GM19463 (cell line): ENCODE measurements around the gene PHC2.

ENCODE experiments used
- ATAC-seq: cut with Tn5 transposase; IDR thresholded peaks from one replicate; pipeline ENCODE4 v1.9.1; 2021; ENCODE audit warnings: mild to moderate bottlenecking, moderate library complexity; ENCODE audit not compliant: unreplicated experiment

Gene PHC2

DNA sequence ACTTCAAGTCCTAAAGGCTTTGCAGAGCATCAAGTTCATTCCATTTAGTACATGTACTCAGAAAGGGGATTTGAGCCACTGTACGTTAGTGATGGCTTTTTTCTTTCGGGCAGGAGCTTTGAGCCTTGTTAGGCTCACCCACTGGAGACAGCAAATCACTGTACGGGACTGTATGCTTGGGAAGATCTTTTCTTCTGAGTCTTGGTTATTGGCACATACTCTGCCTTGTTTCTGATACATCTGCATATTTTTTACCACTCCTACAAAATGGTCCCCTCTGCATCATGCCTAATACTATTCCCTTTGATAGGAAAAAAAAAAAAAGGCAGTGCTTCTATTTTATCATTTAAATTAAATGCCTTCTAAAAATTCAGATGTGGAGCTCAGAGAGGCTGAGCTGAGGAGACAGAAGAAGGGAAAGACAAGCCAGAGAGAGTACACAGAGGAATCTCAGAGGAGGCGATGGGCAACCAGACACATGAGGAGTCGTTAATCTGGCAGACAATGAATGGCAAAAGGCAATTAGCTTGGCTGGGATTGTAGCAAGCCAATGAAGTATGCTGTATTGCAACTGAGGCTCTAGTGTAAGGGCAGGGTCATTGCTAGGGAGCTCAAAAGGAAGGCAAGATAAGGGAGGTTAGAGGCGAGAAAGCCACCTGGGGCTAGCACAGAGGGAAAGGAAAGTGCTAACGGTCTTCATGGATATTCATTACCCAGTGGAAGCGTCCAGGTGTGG lies 39.4 kb downstream of the PHC2 start:
- no peak for ATAC-seq

DNA sequence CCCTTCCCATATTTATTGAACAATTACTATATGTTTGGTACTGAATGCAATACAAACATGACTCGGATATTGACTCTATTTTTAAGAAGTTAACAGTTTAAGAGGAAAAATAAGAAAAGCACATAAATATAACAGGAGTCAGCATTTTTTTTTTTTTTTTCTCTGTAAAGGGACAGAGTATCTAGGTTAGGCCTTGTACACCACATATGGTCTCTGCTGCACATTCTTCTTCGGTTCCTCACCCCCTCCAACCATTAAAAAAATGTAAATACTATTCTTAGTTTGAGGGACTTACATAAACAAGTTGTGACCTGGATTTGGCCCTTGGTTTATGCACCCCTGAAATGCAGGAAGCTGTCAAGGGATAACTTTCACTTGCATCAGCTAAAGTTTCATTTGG lies 40.4 kb downstream of the PHC2 start:
- no peak for ATAC-seq

DNA sequence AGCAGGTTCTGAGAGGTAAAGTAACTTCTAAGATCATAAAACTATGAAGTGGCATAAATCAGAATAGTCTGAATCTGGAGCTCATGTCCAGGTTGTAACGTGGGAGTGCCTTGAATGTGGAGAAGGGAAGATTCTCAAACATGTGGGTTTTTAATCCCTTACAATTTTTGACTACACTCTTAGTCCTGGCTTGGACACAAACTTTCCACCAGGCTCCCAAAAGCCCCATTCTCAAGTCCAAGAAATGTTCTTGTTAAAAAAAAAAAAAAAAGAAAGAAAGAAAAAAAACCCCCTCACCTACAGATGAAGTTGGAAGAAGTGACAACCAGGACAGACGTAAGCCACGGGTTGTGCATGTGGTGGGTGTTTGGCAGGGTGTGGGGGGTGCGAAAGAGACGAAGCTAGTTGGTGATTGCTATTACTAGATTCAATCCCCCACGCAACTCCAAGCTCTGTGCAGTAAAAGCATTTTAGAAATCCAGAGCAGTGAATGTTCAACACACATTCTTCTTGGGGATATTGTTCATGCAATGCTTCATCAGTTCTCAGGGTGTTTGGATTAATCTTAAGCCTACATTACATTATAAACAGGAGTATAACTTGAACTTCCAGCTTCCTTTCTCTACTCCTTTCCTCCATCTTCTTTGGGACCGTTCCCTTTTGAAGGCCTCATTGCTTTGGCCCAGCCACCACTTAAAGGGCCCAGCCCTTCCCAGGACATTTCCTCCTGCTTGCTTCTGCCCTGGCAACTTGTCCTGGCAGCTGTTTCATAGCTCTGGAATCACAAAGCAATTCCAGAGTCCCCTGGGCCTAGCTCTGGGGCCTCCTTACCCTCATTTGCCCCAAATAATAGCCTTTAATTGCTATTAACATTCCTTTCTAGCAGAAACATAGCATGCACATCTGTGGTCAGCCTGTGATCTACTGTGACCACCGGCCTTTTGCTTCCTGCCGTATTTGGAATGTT lies 41.8 kb downstream of the PHC2 start:
- no peak for ATAC-seq

DNA sequence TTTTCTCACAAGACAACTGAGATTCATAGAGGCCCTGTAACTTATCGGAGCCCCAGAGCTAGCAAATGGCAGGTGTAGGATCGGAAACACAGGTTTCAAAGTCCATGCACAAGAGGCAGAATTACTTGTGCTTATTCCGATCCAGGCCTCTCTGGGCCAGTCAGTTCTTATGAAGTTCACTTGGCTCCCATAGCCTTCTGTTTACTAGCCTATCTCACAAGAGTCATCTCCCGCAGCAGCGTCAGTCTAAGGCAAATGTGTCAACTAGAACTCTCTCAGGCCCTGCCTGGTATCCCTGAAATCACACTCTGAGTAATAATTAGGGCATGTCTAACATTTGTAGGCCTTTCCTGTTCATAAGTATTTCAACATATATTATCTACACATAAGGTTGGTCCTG lies 43.3 kb downstream of the PHC2 start:
- no peak for ATAC-seq

DNA sequence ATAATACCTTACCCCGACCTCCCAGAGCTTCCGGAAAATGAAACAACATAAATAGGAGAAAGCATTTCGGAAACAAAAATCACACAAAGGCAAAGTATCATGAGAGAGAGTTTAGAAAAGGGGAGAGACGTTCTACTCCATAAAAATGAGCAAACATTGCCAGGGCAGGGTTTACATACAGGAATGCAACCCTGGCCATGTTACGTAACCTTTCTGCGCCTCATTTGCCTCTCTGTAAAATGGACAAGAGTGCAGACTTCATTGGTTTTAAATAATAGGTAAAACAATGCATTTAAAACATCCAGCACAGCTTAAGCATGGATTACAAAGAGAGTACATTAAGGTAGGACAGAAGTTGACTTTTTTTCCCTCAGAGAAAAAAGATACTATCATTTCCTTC lies 45.6 kb downstream of the PHC2 start:
- ATAC-seq: no peak

DNA sequence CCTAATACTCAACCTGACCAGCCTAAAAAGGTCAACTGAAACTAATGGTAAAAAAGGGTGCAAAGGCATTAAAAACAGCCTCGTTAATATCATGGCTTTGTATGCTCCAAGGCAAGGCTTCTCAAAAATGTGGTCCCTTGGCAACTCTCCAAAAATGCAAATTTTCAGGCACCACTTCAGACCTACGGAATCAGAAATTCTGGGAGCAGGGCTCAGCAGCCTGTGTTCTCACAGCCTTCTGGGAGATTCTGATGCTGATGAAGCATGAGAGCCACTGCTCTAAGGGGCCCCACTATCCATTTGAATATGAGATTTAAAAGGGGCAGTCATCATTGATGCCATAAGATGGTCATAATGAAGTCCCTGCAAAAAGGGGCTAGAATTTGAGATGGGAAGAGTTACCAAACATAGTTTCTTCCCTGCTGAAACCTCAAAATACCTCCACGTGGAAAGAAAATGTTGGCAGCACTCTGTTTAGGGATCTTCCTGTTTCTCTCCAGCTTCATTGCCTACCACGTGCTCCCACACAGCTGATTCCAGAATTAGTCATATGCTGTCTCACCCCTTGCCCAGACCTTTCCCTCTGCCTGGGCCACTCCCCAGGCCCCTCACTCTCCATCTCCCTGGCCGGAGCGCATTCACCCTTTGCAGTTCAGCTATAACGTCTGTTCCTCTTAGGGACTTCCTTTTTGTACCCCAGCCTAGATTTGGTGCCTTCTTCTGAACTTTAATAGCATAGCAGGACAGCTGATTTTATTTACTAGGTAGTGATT lies 46.7 kb downstream of the PHC2 start:
- no peak for ATAC-seq

DNA sequence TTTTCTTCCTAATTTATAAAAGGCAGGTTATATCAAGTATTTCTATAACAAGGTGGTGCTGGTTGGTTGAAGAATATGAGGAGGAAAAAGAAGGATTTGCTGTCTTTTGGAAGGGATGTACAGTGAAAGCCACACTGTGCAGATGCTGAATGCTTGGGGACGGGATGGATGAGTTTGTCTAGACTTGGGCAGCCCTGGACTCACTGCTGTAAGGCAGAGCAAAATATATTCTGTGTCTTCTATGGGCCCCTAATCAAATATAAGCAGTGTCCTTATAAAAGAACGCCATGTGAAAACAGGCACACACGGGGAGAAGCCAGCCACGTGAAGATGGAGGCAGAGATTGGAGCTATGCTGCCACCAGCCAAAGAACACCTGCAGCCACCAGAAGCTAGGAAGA lies 47.4 kb downstream of the PHC2 start:
- ATAC-seq: no peak

DNA sequence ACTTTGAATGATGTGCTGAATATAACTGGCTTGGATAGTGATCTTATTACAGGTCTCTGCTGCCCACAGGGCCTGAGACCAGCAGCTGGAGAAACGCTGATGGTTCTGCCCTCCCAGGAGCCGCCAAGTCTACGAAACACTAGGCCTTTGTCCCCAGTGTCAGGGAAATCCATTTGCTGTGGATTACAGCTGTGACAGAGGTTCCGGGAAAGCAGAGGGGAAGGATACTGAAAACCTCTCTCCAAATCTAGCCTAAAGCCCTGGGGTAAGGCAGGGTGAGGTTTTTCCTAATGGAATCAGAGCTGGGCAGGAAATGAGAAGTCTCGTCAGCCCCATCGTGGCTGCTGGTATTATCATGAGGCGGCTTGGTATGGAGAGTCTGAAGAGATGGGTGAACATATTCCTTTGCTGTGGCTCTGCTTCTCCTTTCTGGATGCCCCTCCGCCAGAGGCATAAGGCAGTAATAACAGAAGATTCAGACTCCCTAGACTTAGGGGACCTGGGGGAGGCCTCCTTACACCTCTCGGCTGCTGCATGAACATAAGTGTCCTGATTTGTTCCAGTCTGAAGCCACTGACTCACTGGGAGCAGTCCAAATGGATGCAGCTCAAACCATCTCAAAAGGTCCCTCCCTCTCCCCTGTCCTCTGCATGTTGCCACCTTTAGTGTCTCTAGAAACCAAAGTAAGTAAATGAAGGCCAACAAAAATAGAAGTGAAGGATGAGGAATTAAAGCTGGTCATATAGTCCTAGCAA lies 48.1 kb downstream of the PHC2 start:
- no peak for ATAC-seq

DNA sequence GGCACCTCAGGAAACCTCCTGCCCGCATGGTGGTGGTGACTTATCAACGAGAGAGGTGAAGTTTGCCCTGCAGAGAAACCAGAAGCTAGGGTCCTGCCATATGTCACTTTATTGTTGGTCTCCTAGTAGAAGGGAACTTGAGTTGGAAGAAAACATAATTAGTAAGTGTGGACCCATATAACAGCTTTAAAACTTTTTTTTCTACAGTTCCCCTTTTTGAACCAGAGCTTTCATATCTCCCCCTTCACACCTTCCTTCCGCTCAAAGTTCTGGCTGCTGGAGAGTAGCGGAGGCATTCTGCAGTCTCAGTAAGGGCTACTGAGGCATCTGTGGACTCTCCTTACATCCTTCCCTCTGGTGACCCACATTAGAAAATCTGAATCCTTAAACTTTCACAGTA lies 48.9 kb downstream of the PHC2 start:
- ATAC-seq: no peak

DNA sequence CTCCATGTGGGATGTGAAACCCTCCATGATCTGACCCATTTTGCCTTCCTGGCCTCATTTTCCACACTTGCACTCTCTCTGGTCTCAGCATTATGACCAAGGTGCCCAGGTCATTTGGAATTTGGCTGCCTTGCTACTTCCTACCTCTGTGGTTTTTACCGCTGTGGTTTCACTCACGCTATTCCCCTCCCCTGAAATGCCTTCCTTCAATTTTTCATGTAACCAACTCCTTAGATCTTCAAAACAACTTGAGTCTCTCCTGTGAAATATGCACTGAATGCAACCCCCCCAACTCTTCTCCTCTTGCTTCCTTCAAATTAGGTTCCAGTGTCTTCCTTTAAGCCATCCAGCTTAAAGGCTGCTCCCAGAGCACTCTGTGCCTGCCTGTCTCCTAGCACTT lies 50.1 kb downstream of the PHC2 start:
- ATAC-seq: no peak

DNA sequence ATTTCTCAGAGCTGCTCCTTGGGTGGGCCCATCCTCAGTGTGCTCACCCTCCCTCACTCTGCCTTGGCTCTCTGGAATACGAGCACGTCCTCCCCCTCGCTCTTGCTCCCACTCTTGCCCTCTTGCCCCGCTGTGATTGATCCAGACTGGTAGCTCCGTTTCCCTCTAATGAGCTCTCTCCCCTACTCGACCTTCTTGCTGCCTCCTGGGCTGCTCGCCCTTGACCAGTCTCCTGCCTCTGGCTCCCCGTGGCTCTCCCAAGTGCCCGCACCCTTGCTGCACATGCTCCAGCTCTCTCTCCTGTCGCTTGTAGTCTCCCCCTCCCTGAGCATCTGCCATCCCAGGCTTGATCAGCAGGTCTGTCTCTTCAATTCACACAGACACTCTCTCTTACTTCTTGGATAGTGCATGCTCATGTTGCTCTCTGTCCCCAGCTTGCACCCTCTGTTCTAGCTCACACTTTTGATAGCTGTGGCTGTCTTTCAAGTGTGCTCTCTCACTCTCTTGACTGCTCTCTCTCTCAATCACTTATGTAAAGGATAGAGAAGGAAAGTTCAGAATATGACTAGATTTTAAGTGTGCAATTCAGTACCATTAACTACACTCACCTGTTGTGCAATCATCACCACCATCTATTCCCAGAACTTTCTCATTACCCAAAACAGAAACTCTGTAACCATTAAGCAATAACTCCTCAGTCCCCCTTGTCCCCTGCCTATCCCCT lies 51.1 kb downstream of the PHC2 start:
- ATAC-seq: no peak

DNA sequence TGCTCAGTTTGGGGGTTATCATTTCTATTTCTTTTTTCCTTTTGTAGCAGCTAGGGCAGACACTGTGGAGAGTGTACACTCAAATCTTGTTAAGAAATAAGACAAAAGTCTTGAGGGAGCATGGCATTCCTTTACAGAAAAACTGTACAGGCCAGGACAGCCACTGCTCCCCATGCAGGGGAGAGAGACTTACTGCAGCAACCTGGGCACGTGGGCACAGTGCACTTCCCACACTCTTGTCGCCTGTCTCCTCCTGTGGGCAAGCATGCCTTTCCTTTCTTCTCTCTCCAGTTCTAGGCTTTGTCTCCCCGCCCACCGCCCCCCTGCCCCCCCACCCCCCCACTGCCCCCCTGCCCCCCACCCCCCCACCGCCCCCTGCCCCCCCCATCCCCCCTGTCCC lies 51.9 kb downstream of the PHC2 start:
- ATAC-seq: no peak

DNA sequence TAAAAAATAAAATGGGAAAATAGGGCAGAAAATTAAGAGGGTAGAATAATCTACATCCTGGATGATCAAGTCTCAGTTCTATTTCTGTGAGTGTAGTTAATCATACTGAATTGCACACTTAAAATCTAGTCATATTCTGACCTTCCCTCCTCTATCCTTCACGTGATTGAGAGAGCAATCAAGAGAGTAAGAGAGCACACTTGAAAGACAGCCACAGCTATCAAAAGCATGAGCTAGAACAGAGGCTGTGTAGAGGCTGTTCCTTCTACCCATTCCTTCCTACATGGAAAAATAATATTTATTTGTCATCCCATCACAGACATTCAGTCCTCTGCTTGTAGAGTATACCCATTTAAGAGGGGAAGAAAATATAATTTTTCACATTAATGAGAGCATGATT lies 52.4 kb downstream of the PHC2 start:
- no peak for ATAC-seq

DNA sequence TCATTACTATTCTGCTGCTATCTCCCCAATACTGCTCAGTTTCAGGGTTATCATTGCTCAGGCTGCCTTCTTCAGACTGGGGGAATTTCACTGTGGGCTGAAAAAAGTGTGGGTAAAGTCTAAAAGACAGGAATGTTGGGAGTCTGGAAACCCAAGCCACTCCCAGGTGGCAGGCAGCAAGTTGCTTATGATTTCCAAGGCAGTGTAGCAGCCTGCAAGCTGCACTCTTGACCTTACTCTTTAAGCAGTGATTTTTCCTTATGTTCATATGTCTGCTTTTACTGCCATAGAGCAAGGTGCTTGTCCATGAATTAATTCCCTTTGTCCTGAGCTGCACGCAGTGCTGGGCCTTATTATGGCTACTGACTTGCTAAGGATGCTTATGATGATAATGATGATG lies 53.1 kb downstream of the PHC2 start:
- ATAC-seq: no peak

DNA sequence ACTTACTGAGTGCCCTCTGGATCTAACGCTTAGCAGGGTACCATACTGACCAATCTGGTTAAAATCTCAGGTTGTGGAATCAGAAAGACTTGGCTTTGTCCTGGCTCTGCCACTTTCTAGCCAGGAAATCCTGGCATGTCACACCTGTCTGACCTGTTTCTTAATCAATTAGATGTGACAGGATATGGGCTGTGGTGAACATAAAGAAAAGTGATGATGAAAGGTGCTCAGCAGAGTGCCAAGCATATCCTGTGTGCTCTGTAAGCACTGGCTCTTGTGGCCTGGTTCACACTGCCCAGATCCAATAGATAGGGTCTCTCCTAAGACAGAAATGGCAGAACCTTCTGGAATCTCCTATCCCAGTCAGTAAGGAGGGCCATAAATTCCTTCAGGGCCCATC lies 53.9 kb downstream of the PHC2 start:
- no peak for ATAC-seq

DNA sequence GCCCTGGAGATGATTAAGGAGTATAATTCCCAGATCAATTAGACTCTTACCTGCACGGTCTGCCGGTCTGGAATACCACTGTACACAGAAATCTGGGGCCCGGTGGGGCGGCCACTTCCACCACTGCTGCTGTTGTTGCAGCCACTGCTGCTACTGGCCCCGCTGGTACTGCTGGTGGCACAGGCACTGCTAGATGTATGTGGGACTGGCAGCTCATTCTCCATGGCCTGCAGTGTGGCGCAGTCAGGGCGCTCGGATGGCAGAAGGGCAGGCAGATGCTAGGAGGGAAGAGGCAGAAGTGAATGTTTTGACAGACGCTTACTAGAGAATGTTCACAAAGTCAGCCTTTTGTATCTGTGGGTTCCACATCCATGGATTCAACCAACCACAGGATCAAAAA lies 55.6 kb downstream of the PHC2 start:
- no peak for ATAC-seq

DNA sequence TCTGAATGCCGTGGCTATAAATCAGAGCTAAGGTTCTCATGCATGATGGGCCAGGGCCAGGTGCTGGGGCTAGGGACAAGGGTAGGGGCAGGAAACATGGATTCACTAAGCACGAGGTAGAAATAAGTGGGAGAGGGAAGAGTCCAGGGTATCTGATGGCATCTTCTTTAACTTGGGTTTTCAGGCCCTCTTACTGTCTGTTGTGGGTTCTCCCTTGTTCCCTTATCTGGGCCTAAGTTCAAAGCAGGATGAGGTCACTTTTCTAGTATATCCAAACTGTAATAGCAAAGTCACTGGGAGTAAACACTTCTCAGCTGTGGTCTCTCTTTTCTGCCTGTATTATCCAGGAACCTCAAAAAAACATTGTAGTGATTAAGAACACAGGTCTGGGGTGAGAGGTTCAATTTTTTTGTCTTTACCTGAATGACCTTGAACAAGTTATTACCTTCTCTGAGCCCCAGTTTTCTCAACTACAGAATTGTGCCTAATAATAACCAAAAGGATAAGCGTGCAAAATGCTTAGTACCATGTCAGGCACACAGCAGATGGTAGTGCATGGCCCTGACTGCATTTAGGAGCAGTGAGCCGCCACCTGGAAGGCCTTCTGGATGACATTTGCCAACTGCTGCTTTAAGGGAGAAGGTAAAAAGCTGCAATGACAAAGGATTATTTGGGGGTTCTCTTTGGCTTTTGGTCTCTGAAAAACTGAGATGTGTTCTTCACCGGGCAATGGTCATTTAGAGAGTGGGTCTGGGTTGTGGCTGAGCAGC lies 56.4 kb downstream of the PHC2 start:
- ATAC-seq: no peak

DNA sequence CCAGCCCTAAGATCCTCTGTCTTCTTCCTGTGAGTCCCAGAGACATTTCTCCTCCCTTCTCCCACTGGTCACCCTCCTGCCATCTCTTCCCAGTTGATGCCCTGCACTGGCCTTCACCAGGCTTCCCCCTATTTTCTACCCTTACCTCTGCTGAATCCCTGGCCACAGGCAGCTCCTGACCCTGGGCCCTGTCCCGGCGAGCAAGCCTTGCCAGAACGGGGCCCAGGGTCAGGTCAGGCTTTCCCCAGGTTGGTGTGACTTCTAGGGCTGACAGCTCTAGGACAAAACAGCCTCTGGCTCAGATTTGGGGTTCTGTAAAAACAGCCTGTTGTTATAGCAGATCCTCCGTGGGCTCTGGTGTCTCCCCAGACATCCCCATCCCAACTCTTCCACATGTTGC lies 57.3 kb downstream of the PHC2 start:
- ATAC-seq: no peak

DNA sequence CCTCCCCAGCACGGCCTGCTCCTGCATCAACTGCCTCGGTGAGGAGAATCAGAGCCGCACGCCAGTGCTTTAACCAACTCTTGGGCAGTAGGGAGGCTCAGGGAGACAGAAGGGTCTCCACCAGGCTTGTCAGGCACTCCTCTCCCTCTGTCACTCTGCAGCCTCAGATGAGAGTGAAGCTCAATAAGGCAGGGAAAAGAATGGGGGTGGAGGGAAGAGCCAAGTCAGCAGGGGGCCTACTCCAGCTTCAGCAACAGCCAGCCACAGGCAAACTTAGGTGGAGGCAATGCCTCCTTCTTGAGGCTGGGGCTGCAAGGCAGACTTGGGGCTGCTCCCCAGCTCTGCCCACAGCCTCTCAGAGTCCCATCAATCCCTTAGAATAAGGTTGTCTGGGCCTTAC lies 58.2 kb downstream of the PHC2 start:
- no peak for ATAC-seq
